Muscle of arm (tissue), 12 donors: Measurements from ENCODE around the gene PPM1J. TPM values are rescaled to one million over a fixed set of nuclear protein-coding genes. Genes with fewer than 3 reads are reported as not detected.

Source experiments
- polyA plus RNA-seq, 12 donors: library from polyadenylated mRNA; unstranded; fragments of 120-200 nt; gene quantifications; one replicate each; pipeline ENCODE4 v1.2.1, GENCODE V29; 2013; ENCODE audit not compliant: insufficient read length in 12 of 12

PPM1J gene
- polyA plus RNA-seq, 12 donors = 1.4 to 3.7 (median 2.7) TPM; not detected in 2

Other genes starting within 250 kb of the PPM1J start
- 10 to 100 TPM in 1 of 12 donors, 1 to 10 TPM in 10, not detected in 1; 3.3 to 13.9 (median 4.1) TPM for gene WNT2B, start 206.4 kb downstream of the PPM1J start, polyA plus RNA-seq
- gene ST7L, start 96.2 kb downstream of the PPM1J start, polyA plus RNA-seq = 10 to 100 TPM in 11 of 12 donors, not detected in 1; 14.3 to 25.3 (median 18.7) TPM
- gene CAPZA1, start 95.5 kb downstream of the PPM1J start, polyA plus RNA-seq = 100 to 1,000 TPM in 5 of 12 donors, 10 to 100 TPM in 7; 61.4 to 947 (median 94.0) TPM
- 10 to 100 TPM in 11 of 12 donors, not detected in 1; 44.6 to 98.3 (median 50.6) TPM for gene MOV10, start 40.7 kb downstream of the PPM1J start, polyA plus RNA-seq
- 100 to 1,000 TPM in 11 of 12 donors, not detected in 1; 256 to 396 (median 290) TPM for gene RHOC, start 8.2 kb downstream of the PPM1J start, polyA plus RNA-seq
- gene SLC16A1, start 240.9 kb upstream of the PPM1J start, polyA plus RNA-seq = 100 to 1,000 TPM in 1 of 12 donors, 10 to 100 TPM in 11; 29.9 to 180 (median 44.5) TPM